T-helper 2 cell treated with Interferon-gamma antibody and Interleukin-4, amounts not matched to agents 100 ng/mL and 5 ng/mL, for 36 hours (primary cell): Measurements from ENCODE around the gene ACVRL1. TPM values are rescaled to one million over a fixed set of nuclear protein-coding genes. Genes with fewer than 3 reads are reported as not detected.

Source experiments
- intact Hi-C: fragments of 100-400 bp; cut with micrococcal nuclease; formaldehyde crosslinking; loops from one replicate; pipeline ENCODE4 v1.15.1; 2023
- total RNA-seq: library from RNA; stranded (reverse); gene quantifications from 2 replicates; pipeline ENCODE4 v1.2.3, GENCODE V29; 2022

The ACVRL1 gene
- total RNA-seq, 1 donor from 2014 or later = not detected

- intact Hi-C loops = no loop called here
Observed at GRCh38 chr12:51896236-51896635, 11.1 kb upstream of the ACVRL1 start.

GRCh38 chr12:51897181-51897580, 10.1 kb upstream of the ACVRL1 start:
- intact Hi-C loops = no loop called here

- intact Hi-C loops = no loop called here
Observed at GRCh38 chr12:51898506-51898905, 8.8 kb upstream of the ACVRL1 start.

GRCh38 chr12:51898937-51899336, 8.4 kb upstream of the ACVRL1 start:
- intact Hi-C loops = no loop called here

DNA sequence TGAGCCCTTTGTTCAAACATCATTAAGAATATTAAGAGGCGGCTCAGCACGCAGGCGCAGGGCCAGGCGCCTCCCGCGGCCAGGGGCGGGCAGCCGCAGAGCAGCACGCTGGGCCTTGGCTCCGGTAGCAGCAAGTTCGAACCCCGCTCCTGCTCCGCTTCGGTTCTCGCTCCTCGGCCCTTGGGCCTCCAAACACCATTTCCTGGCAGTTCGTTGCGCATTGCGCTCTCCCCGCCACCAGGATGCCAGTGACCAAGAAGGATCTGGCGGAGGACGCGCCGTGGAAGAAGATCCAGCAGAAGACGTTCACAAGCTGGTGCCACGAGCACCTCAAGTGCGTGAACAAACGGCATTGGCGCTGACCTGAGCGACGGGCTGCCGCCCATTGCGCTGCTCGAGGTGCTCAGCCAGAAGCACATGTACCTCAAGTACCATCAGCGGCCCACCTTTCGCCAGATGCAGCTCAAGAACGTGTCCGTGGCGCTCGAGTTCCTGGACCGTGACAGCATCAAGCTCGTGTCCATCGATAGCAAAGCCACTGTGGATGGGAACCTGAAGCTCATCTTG, 6.9 kb upstream of the ACVRL1 start:
- intact Hi-C loops = no loop called here

- intact Hi-C loops = no loop called here
Observed at GRCh38 chr12:51901121-51901817, 6.0 kb upstream of the ACVRL1 start.

GRCh38 chr12:51901881-51902280, 5.4 kb upstream of the ACVRL1 start:
- intact Hi-C loops = no loop called here

DNA sequence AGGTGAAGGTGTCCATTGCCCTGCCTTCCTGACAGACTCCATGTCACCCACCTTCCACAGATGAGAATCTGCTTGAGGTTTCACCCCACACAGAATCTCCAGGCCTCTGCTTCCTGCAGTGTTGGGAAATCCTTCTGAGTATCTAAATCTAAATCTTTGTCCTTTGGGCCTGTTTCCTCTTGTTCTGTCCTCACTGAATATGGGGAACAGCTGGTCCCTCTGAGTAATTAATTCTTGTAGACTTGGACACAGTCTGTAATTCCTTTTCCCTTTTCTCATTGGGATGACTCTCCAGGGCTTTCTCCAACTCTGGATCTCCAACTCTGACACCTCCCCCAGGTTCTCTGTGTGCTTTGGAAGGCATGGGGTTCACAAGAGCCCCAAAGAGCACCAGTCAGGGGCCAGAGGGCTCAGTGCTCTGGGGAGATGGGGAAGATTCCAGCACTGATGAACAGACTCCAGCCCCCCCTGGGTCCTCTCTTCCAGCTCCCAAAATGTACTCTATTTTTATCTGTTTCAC, 2.3 kb upstream of the ACVRL1 start:
- intact Hi-C loops = no loop called here

GRCh38 chr12:51905471-51906429, 1.6 kb upstream of the ACVRL1 start:
- intact Hi-C loops = no loop called here

DNA sequence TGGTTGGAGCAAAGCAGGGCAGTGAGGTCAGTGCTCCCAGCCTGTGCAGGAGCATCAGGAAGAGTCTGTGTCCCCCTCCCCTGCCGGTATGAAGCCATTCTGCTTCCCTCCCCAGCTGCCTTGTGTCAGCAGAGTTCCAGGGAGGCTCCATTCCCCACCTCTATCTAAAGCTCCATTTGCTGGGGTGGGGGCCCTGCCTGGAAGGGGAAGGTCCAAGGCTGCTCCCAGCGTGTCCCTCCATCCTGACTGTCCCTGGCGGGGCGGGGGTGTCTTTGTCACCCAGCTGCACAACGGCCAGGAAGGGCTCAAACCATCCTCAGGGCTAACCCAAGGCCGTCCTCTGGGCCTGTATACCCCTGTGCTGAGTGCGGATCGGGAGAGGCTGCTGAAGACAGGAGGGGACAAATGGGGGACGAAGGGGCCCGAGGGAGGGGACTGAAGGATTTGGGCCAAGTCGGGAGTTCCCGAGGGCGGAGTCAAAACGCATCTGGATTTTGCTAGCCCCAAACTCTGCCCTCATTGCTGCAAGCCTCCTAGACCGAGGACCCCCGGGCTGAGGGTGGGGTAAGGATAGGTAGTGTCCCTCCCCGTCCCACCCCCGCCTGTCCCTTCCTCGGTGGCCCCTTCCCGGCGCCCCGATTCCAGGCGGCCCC, 748 bp upstream of the ACVRL1 start:
- intact Hi-C loops = no loop called here

GRCh38 chr12:51907856-51908425, 637 bp downstream of the ACVRL1 start:
- intact Hi-C loops = no loop called here

DNA sequence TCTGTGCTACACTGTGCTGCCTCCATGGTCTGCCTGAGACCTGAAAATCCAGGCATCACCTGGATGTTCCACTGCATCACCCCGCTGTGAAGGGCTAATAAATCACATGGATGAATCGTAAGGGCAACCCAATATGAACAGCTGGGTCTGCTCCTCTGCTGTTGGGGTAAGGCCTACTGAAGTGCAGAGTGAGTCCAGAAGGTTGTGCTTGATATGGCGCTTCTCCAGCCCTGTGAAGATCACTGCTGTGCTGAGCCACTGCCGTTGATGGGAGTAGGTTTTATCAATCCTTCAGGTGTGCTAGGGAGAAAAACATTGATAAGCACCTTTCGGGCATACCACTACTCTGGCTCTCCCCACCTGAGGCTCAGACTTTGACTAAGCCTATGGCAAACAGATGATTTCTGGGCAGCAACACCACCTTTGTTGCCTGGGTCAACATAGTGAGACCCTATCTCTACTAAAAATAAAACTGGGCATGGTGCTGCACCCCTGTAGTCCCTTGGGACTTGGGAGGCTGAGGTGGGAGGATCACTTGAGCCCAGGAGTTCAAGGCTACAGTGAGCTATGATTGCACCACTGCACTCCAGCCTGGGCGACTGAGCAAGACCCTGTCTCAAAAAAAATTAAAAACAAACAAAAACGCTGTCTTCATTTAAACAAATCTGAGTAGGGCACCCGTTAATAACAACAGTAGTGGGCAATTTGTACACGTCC, 1.7 kb downstream of the ACVRL1 start:
- intact Hi-C loops = no loop called here

- intact Hi-C loops = no loop called here
Observed at GRCh38 chr12:51910168-51910567, 2.9 kb downstream of the ACVRL1 start.

DNA sequence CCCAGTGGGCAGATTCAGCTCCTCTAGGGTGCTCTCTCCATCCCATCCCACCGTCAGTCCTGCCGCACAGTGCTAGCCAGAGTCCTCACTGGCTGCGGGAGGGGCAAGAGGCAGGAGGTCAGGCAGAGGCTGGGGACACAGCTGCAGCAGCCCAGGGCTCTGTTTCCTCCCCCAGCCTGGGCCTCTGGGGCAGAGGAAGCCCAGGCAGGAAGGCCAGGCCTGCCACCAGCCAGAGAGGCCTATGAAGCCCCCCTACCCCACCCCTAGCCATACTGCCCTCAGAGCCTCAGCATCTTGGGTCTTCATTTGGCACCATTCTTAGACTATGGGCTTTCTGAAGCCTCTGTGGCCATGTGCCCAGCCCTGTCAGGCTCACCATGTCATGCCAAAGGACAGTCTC, 3.4 kb downstream of the ACVRL1 start:
- intact Hi-C loops = no loop called here

DNA sequence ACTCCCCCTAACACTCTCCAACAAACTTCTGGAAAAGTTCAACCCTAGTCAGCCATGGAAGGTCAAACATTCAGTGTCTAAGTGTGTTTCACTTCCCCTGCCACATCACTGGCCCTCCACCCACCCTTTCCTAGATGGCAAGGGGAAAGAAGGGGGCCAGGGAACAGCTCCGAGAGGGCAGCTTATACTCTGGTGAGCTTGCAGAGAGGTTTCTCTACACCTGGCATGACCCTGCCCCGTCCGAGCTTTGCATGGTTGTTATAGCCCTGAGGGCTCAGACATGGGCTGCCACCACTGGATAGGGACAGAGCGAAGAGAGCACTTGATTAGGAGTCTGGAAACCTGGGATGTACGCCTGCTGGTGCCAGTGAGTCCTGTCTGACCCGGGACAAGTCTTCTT, 4.0 kb downstream of the ACVRL1 start:
- intact Hi-C loops = no loop called here

DNA sequence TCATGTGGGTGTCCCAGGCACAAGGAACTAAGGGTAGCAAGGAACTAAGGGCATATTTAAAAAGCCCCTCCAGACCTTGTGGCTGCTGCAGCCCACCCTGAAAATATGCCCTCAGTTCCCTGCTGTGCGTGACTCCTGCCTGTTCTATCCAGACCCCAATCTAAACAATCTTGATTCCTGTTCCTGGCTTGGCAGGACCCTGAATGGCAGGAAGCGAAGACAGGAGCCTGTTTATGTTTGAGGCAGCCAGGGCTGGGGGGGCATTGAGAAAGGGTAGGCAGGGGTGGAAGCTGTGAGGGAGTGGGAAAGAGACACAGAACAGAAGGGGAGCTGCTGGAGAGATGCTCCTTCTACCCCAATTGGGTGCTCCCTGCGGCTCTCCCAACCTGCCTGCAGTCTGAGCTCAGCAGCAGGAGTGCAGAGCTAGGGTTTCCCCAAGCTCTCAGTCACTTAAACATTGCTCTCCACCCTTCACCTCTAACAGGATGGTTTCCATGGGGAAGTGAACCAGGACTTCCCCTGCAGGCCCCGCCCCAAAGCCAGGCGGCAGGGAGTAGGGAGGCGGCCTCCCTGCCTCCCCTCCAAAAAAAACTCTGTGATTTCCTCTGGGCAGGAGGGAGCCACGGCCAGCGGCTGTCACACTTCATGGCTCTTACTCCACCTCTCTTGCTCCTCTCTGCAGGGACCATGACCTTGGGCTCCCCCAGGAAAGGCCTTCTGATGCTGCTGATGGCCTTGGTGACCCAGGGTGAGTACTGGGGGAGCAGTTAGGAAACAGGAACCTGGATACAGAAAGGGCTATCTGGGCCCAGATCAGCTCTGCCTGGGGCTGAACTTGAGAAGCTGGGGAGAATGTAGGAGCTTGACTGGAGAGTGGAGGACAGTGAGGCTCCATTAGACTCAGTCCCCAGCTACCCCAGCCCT, 4.7 kb downstream of the ACVRL1 start:
- intact Hi-C loops = no loop called here

DNA sequence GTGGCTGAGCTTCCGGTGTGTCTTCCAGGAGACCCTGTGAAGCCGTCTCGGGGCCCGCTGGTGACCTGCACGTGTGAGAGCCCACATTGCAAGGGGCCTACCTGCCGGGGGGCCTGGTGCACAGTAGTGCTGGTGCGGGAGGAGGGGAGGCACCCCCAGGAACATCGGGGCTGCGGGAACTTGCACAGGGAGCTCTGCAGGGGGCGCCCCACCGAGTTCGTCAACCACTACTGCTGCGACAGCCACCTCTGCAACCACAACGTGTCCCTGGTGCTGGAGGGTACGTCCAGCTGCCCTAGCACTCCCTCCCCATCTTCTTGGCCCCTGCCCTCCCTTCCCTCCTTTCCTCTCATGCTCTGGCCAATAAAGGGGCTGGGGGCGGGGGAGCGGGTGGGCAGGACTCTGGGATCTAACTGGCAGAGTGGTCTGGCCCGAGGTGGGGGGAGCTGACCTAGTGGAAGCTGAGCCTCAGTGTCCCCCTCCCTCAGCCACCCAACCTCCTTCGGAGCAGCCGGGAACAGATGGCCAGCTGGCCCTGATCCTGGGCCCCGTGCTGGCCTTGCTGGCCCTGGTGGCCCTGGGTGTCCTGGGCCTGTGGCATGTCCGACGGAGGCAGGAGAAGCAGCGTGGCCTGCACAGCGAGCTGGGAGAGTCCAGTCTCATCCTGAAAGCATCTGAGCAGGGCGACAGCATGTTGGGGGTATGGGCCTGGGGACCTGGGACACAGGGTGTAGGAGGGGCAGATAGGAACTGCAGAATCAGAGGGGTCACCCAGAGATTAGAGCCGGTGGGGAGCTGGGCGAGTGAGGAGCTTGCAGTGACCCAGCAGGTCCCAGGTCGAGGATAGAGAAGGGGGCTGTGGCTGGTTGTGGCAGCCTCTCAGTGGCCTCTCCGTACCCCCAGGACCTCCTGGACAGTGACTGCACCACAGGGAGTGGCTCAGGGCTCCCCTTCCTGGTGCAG, 6.0 kb downstream of the ACVRL1 start:
- intact Hi-C loops = no loop called here
